Astrocyte (in vitro differentiated cells and primary cell): ENCODE data around the gene RALB.
"Not testable (repeated sequence)": the region's sequence is repeated elsewhere in the genome, so short reads cannot be mapped to it uniquely, and the experiment has no call there.

Experiments used
- CTCF ChIP-seq: IDR thresholded peaks from 2 replicates; pipeline ENCODE4 v1.5.1; 2011; ENCODE audit warnings: low read depth, mild to moderate bottlenecking, inconsistent platforms, low read length, moderate library complexity; ENCODE audit not compliant: insufficient read depth
- EZH2 ChIP-seq: IDR thresholded peaks from 2 replicates; pipeline ENCODE4 v1.6.1; 2012; ENCODE audit warnings: mild to moderate bottlenecking, low read length, inconsistent platforms; ENCODE audit not compliant: insufficient read depth

DNA sequence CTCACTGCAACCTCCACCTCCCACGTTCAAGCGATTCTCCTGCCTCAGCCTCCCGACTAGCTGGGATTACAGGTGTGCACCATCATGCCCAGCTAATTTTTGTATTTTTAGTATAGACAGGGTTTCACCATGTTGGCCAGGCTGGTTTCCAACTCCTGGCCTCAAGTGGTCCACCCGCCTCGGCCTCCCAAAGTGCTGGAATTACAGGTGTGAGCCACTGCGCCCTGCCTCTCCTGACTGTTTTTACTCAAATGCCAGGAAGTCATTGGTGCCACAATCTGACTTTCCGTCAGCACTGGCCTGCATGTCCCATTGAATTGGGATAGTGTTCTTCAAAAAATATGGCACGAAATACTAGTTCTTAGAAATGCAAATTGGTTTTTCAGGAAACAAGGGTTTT, 58.2 kb downstream of the RALB start:
- not testable (repeated sequence) for TF ChIP-seq CTCF, EZH2
